Spleen (tissue), 7 donors: ENCODE measurements around the gene CROCC2.

Experiments
- CTCF ChIP-seq, 11 experiments: fragments of 200-600 bp in 7 of 11; fragments of 450-650 bp in 4 of 11; sonication (generic) in 4 of 11; IDR thresholded peaks in 8 of 11; conservative IDR thresholded peaks in 3 of 11; 1 replicate in 7 of 11; 2 replicates in 4 of 11; pipeline versions ENCODE4 v1.4.0 to v1.8.0; 2016 to 2021; ENCODE audit warnings: antibody characterized with exemption in 11 of 11, inconsistent platforms in 4 of 11, mild to moderate bottlenecking in 1 of 11
- POLR2A ChIP-seq, 3 donors: fragments of 450-650 bp; IDR thresholded peaks; one replicate each; pipeline ENCODE4 v1.5.1; 2017; ENCODE audit warnings: antibody characterized with exemption in 3 of 3, mild to moderate bottlenecking in 1 of 3
- donor health status: DM: no; HTN: no; CAD: no; lungs with moderate emphysema.
- donor health status: DM: no; HTN: no; CAD: no.
- donor health status: DM: no; HTN: no; CAD: no.

- peak; percentile 52 to 93 (median 89) for TF ChIP-seq CTCF (IDR thresholded peaks at IDR 0.05 in 8 of 11, conservative IDR thresholded peaks at IDR 0.05 in 3 of 11)
- no peak for TF ChIP-seq POLR2A (IDR thresholded peaks at IDR 0.05)
Observed at GRCh38 chr2:240913810-240914644, 7.9 kb downstream of the CROCC2 start.
